MV-4-11 (cell line): ENCODE data around the gene ADARB2.

ENCODE experiments used
- DNase-seq: peaks from one replicate; lab custom pipeline; 2025; lab: John Stamatoyannopoulos, UW

ADARB2 gene

DNA sequence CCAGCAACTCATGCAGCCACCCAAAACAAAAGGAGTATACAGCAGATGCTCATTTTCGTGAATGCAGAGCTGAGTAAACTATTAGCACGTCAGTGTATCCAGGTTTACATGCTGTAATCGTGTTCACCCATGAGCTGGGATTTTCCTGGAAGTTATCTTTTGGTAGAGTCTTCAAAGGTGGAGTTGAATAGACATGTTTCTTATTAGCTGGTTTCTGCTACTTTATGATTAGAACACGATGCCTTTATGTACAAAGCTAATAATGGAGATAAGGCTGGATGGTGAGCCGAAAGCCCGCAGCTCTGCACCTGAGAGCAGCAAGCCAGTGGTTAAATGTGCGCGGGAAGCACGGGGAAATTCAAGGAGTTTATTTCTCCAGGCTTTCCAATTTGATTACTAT is 123.8 kb downstream of the ADARB2 start:
- no peak for DNase-seq

- no peak for DNase-seq
Observed at GRCh38 chr10:1612908-1613307, 124.4 kb downstream of the ADARB2 start.

DNA sequence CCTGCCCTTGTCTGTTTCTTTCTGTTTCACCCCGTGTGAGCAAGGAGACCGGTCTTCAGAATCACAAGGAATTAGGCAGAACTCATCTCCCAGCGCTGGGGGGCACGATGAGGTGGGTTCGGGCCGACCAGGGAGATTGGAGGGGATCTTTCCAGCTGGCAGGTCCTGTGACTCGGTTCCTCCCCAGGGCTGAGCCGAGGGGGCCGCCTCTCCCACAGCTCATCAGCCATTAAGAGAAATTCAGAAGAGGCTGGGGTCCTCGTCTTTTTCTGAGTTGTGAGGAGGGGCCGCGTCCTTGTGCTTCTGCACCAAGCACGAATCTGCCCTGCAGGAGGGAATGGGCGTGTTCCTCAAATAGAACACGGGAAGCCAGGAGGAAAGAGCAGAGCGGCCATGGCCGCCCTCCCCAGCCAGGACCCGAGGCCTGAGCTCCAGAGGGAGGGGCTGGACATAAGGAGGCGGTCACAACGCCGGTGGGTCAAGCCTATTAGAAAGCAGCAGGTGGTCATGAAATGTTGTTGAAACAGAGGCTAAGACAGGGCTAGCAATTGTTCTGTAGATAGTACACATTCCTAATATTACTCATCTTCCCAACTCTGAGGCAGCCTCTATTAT is 125.3 kb downstream of the ADARB2 start:
- DNase-seq: no peak

DNA sequence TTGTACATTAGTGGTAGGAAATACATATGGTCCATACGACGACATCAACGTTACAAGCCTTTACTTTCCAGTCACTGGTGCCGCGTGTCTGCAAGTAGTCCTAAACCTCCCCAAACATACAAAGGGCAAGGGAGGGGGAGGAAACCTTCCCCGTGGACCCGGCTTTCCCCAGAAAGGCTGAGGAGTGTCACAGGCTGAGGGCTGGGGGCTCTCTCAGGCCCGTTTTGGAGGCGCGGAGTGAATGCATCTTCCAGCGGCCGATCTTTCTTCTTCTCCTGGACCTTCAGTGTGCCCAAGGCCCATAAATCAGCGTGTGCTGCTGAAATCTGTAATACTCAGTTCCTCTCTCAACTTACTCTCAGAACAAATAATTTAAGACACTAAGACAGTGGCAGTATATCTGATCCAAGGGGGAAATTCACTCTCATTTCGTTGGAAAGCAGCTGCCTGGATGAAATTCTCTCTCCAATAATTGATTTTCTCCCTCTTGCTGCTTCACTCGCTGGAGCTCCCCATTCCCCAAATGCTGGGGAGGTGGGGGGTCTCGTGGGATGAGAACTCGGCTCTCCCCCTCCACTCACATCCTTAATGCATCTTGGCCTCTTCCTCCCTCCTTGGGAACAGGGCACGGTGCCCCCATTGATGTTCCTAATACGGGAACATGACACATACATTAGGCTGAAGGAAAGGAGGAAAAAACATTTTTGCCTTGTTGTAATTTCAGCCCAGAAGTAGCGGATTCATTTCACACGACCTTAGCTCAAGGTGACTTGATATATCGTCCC is 126.1 kb downstream of the ADARB2 start:
- no peak for DNase-seq

- DNase-seq: no peak
Observed at GRCh38 chr10:1609648-1609970, 127.7 kb downstream of the ADARB2 start.

DNA sequence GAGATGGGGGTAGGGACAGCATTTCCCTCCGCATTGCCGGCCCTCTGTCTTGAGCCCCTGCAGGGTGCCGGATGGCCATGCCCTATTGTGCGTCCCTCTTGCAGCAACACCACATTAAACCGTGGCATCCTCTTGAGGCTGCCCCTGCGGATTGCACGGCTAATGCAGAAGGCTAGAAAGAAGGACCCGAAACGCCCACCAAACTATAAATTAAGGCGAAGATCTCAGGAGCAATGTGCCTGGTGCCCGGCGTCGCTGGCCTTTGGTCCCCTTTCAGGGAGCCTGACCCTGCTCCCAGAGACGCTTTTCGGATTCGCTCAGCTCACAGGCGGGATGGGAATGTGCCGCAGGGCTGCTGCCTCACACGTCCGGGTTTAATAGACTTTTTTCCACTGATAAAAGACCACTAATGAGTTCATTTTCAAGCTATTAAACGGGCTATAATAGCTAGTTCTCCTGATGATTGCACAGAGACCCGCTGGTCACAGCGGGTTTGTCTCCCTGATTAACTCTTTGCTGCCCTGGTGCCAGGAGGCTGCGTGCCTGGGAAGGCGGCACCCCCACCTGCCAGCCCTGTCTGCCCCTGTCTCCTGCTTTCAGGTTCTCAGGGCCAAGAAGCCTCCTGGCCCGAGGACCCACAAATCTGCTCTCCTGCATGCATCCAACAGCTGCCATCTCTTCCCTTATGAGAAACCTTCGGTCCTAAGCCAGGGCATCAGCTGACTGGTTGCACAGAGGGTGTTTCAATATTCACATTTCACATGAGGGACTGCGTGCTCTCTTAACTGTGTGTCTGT is 128.3 kb downstream of the ADARB2 start:
- no peak for DNase-seq

GRCh38 chr10:1608408-1608807 is 128.9 kb downstream of the ADARB2 start:
- no peak for DNase-seq

DNA sequence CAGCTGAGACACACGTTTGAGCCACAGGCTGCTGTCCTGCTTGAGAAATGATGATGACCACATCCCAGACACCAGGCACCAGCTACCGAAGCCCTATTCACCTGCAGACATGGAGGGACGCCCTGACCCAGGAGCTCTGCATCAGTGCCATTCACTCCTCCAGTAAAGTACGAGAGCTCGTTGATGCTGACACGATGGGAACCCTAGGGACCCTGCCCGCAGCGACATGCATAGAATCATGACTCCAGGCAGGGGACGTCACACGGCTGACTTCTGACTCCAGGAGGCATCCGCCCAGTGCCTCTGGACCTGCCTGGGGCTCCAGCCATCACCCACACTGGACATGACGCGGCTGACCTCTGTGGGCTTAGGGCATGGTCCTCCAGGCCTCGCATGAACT is 129.9 kb downstream of the ADARB2 start:
- no peak for DNase-seq

- DNase-seq: no peak
Observed at GRCh38 chr10:1605999-1606940, 131.1 kb downstream of the ADARB2 start.

- no peak for DNase-seq
Observed at GRCh38 chr10:1605121-1605520, 132.2 kb downstream of the ADARB2 start.

DNA sequence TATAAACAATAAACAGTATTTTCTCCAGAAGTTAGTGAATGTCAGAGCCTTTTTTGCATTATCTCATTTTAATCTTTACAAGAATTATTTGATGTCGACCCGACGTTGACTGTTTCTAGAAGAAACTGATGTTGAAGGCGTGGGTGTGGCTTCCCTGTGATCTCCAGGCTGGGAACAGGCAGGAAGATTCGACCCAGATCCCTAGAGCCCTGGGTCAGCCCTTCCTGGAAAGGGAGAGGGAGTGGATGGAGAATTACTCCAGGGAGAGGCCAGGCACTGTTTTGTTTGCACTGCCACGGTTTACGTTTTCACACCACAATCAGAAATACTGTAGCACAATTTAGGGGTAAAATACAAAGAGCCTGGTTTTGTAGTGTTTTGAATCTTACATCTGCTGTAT is 133.1 kb downstream of the ADARB2 start:
- no peak for DNase-seq

DNA sequence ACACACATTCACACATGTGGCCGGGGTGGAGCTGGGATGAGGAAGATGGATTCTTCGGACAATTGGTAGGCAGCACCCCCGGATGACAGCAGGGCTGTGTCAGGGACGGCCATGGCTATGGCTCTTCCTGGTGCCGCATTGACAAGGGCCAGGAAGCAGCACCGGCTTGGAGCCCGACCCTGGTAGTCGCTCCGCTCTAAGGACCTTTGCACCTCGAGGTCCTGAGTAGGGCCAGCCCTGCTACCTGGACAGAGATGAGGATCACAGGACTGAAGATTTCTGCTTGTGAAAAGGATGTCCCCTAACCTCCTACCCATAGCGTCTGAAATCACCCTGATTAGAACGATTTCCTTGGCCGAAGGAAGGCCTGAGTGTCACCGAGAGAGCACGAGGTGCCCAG is 134.1 kb downstream of the ADARB2 start:
- no peak for DNase-seq

GRCh38 chr10:1602037-1602484 is 135.3 kb downstream of the ADARB2 start:
- no peak for DNase-seq

GRCh38 chr10:1601406-1601805 is 135.9 kb downstream of the ADARB2 start:
- no peak for DNase-seq

DNA sequence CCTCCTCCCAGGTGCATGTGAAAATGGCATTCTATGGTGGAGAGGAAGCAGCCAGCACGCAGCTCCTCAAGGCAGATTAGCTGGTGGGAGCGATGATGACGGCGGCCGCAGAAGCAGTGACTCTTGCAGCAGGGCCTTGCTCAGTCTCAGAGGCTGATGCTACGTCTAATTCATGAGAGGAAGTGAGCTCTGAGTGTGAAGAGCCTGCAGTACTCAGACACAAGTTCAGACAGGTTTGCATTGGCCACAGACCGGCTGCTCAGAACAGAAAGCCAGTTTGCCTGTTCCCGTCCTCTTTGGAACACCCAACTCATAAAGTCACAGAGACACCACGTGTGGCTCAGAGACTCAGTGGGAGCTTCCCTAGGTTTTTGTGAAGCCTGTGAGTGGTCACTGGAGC is 136.5 kb downstream of the ADARB2 start:
- no peak for DNase-seq

GRCh38 chr10:1598393-1599153 is 138.8 kb downstream of the ADARB2 start:
- no peak for DNase-seq

DNA sequence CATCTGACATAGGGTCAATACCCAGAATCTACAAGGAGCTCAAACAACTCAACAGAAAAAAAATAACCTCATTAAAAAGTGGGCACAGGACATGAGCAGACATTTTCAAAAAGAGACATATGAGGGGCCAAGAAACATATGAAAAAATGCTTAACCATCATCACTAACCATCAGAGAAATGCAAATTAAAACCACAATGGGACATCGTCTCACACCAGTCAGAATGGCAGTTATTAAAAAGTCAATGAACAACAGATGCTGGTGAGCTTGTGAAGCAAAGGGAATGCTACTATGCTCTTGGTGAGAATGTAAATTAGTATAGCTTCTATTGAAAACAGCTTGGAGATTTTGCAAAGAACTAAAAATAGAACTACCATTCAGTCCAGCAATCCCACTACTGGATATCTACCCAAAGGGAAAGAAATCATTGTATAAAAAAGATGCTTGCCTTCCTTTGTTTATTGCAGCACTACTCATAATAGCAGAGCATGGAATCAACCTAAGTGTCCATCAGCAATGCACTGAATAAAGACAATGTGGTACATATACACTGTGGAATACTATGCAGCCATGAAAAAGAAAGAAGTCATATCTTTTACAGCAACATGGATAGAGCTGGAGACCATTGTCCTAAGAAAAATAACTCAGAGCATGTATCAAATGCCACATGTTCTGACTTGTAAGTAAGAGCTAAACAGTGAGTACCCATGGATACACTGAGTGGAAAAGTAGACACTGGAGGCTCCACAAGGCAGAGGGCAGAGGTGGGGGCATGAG is 139.8 kb downstream of the ADARB2 start:
- no peak for DNase-seq

GRCh38 chr10:1596482-1597099 is 140.7 kb downstream of the ADARB2 start:
- no peak for DNase-seq

GRCh38 chr10:1595726-1596125 is 141.6 kb downstream of the ADARB2 start:
- no peak for DNase-seq

DNA sequence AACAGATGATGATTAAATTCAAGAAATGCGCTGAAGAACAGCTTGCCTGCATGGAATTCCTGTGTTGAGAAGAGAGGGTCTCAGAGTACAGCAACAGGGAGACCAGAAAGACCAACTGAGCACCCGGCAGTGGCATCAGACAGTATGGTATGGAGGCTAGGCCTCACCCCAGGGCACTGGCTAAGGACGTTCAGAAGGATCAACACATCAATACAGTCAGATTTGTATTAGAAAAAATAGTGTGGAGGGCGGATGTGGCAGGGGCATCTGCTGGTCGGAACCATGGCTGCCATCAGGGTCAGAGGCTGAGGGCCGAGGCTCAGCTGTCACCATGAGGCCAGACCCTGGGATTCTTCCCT is 142.1 kb downstream of the ADARB2 start:
- DNase-seq: no peak
